ENCODE measurements around the gene ZNF77. TPM values are rescaled to one million over a fixed set of nuclear protein-coding genes. Genes with fewer than 3 reads are reported as not detected.

ZNF77 gene
- total and polyA plus RNA-seq, 10 of the 15 experiments (the other 5 are each of a cell fraction or from before 2014, with no cell fraction given) = 1.9 to 4.7 (median 3.0) TPM

- TF ChIP-seq IRF4 (IDR thresholded peaks at IDR 0.05; ENCODE audit: low read depth, low read length) = no peak
- TF ChIP-seq ASH2L (IDR thresholded peaks at IDR 0.05; ENCODE audit: borderline replicate concordance, low read depth) = no peak
- no peak for TF ChIP-seq FOXK2 (IDR thresholded peaks at IDR 0.05)
- TF ChIP-seq TBL1XR1 (IDR thresholded peaks at IDR 0.05; ENCODE audit: low read depth, low read length) = peak; percentile 66; the same call in 1 of the 2 replicates
- no peak for TF ChIP-seq TARDBP (IDR thresholded peaks at IDR 0.05; ENCODE audit: borderline replicate concordance)
- TF ChIP-seq STAT1 (conservative IDR thresholded peaks at IDR 0.05) = no peak
- no peak; a peak in 1 of 3 replicates for TF ChIP-seq EGR1 (IDR thresholded peaks at IDR 0.05; ENCODE audit: borderline replicate concordance in 1 of 2, low read depth in 2 of 2, low read length in 2 of 2)
- TF ChIP-seq SKIL (IDR thresholded peaks at IDR 0.05; ENCODE audit: low read depth, poor library complexity, severe bottlenecking) = peak; percentile 27
These were observed 5.7 kb upstream of the ZNF77 start (continued) for GRCh38 chr19:2950286-2951124.

GRCh38 chr19:2949939-2950285 lies 5.1 kb upstream of the ZNF77 start:
- no peaks in the 10 kb centered on the region for H4K20me1 ChIP-seq (ENCODE audit: control insufficient read depth, insufficient read depth)
- peaks cover 17% of the 10 kb centered on the region for H3K79me2 ChIP-seq (ENCODE audit: control insufficient read depth, insufficient read depth, low read length)
- 2% methylated on average over 11 of the region's 11 CpGs for WGBS (ENCODE audit: insufficient coverage, insufficient replicate concordance, low lambda C conversion rate, missing lambda C conversion rate)
- FAIRE-seq = no peak
- H3K27ac ChIP-seq (ENCODE audit: control insufficient read depth, insufficient read depth) = peak overlapping the region; percentile 85
- peak overlapping the region; percentile 99 for H3K4me2 ChIP-seq (ENCODE audit: control insufficient read depth, insufficient read depth)
- peaks cover 3% of the 10 kb centered on the region for H3K4me1 ChIP-seq (ENCODE audit: control insufficient read depth, insufficient read depth, low read length)
- no peaks in the 10 kb centered on the region for H3K9me3 ChIP-seq (replicated peaks; ENCODE audit: control insufficient read depth, insufficient read depth, low read length)
- BruUV-seq (replicated peaks) = no TSS peak
- peak overlapping the region; percentile 83 for H3K4me3 ChIP-seq
- no peaks in the 10 kb centered on the region for H3K36me3 ChIP-seq (ENCODE audit: control insufficient read depth in 2 of 2, insufficient read depth in 2 of 2, low read length in 1 of 2)
- intact Hi-C loops (cut with micrococcal nuclease; ENCODE audit: unreplicated experiment) = loop anchor here (10.0 kb wide), 1 partner anchor 65 kb away; no protein-coding TSS in a partner anchor
- POLR2A ChIA-PET = interaction anchor here (0.6 to 1.5 kb wide), 8 partner anchors 8 to 237 kb away, joined by 3 to 8 read pairs (median 4); partner anchors contain the start of genes THOP1 and ZNF57
- peak overlapping the region; percentile 87 for H3K9ac ChIP-seq (ENCODE audit: control insufficient read depth, insufficient read depth, low read length)
- no peaks in the 10 kb centered on the region for H3K27me3 ChIP-seq (replicated peaks in 1 of 2; ENCODE audit: control insufficient read depth in 2 of 2, insufficient read depth in 2 of 2, low read length in 1 of 2)
- peak; percentile 49 for ATAC-seq
- peak overlapping the region; percentile 73 for H2AFZ ChIP-seq (ENCODE audit: control insufficient read depth, low read depth, low read length)
- SMC1A ChIA-PET (ENCODE audit: uncharacterized antibody, unreplicated experiment) = interaction anchor here (0.7 to 2.9 kb wide), 14 partner anchors 9 to 303 kb away, joined by 3 to 13 read pairs (median 3); partner anchors contain the start of gene TLE6
- DNase-seq (ENCODE audit: low read depth, low spot score) = no peak
- in situ Hi-C loops (cut with MboI) = no loop called here
- RAD21 ChIA-PET (ENCODE audit: unreplicated experiment) = interaction anchor here (0.7 to 2.4 kb wide), 14 partner anchors 11 to 302 kb away, joined by 3 to 16 read pairs (median 4); partner anchors contain the start of genes TLE6 and ZNF57
- CTCF ChIA-PET = interaction anchor here (0.7 to 4.3 kb wide), 32 partner anchors 9 to 355 kb away, joined by 3 to 43 read pairs (median 5); partner anchors contain the start of genes GNA11, GNA15 and TLE6
- TF ChIP-seq ZBTB33 (IDR thresholded peaks at IDR 0.05) (no peak), PKNOX1 (IDR thresholded peaks at IDR 0.05) (peak; percentile 17; the same call in 1 of the 2 replicates), ZBED1 (IDR thresholded peaks at IDR 0.05; ENCODE audit: borderline replicate concordance) (no peak), BCLAF1 (IDR thresholded peaks at IDR 0.05) (no peak), BCL11A (IDR thresholded peaks at IDR 0.05; ENCODE audit: low read depth, low read length) (no peak)

All from GM12878 (cell line).